Stimulated activated naive CD8-positive, alpha-beta T cell treated with anti-CD3 and anti-CD28 coated beads, Interleukin-15, Interleukin-2, amounts not matched to agents 100 ng/mL and 50 ng/mL, for 24 hours (primary cell): ENCODE results near the gene KDM2A.
A peak's percentile ranks its signal among the peaks of the same experiment; 100 is the strongest.
"Not testable (repeated sequence)": the region's sequence is repeated elsewhere in the genome, so short reads cannot be mapped to it uniquely, and the experiment has no call there.

ENCODE experiments used
- H3K27ac Mint-ChIP-seq: one replicate; pipeline ENCODE4 v1.8.0; 2021; ENCODE audit warnings: mild to moderate bottlenecking, mixed read lengths
- H3K27me3 Mint-ChIP-seq: one replicate; pipeline ENCODE4 v1.8.0; 2021; ENCODE audit warnings: mixed read lengths
- H3K36me3 Mint-ChIP-seq: one replicate; pipeline ENCODE4 v1.8.0; 2021; ENCODE audit warnings: low read depth, mixed read lengths
- H3K4me1 Mint-ChIP-seq: one replicate; pipeline ENCODE4 v1.8.0; 2021; ENCODE audit warnings: low read depth, mixed read lengths
- H3K4me3 Mint-ChIP-seq: one replicate; pipeline ENCODE4 v1.8.0; 2021; ENCODE audit warnings: mild to moderate bottlenecking, mixed read lengths
- H3K9me3 Mint-ChIP-seq: one replicate; pipeline ENCODE4 v1.8.0; 2021; ENCODE audit warnings: mixed read lengths

The KDM2A gene

DNA sequence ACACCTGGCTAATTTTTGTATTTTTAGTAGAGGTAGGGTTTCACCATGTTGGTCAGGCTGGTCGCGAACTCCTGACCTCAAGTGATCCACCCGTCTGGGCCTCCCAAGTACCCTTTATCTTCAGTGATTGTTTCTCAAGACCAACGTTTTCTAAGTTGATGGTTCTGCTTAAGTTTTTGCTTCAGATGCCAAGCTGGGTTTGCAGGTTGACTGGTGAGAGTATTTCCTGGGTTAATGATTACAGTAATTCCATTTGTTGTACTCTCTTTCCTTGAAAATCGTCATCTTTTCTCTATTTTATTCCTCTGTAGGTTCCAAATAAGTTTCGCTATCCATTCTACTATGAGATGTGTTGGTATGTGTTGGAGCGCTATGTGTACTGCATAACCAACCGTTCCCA is 108.7 kb downstream of the KDM2A start:
- Mint-ChIP-seq H3K4me1 (peaks cover 7% of the 10 kb centered on the region), H3K27me3 (no peaks in the 10 kb centered on the region), H3K9me3 (no peaks in the 10 kb centered on the region), H3K4me3 (no peak overlapping the region), H3K27ac (no peak overlapping the region), H3K36me3 (peaks cover 44% of the 10 kb centered on the region)

DNA sequence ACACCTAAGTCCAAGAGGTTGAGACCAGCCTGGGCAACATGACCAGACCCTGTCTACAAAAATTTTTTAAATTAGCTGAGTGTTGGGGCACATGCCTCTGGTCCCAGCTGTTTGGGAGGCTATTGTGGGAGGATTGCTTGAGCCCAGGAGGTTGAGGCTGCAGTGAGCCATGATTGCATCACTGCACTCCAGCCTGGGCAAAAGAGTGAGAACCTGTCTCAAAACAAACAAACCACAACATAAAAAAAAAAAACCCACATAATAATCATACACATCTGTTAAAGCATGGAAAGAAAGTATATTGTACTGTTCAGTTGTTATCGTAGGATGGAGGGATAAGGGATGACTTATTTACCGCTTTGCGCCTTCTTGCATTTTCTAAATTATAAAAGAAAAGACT is 111.3 kb downstream of the KDM2A start:
- peaks cover 39% of the 10 kb centered on the region for H3K36me3 Mint-ChIP-seq
- no peak overlapping the region for H3K4me3 Mint-ChIP-seq
- H3K9me3 Mint-ChIP-seq, result no peaks in the 10 kb centered on the region
- H3K4me1 Mint-ChIP-seq, result peaks cover 19% of the 10 kb centered on the region
- H3K27me3 Mint-ChIP-seq, result no peaks in the 10 kb centered on the region
- no peak overlapping the region for H3K27ac Mint-ChIP-seq

DNA sequence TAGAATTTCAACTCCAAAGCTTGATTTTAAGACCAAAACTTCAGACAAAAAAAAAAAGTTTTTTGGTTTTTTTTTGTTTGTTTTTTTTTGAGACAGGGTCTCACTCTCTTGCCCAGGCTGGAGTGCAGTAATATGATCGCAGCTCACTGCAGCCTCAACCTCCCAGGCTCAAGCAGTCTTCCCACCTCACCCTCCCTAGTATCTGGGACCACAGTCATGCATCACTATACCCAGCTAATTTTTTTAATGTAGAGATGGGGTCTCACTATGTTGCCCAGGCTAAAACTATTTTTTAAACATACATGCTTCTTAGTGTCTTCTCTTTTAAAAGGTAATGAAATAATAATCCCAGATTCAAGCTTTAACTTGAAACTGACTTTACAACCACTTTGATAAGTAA is 111.8 kb downstream of the KDM2A start:
- H3K36me3 Mint-ChIP-seq, result peaks cover 39% of the 10 kb centered on the region
- H3K4me1 Mint-ChIP-seq, result peaks cover 19% of the 10 kb centered on the region
- H3K9me3 Mint-ChIP-seq, result no peaks in the 10 kb centered on the region
- no peak overlapping the region for H3K27ac Mint-ChIP-seq
- no peaks in the 10 kb centered on the region for H3K27me3 Mint-ChIP-seq
- no peak overlapping the region for H3K4me3 Mint-ChIP-seq

DNA sequence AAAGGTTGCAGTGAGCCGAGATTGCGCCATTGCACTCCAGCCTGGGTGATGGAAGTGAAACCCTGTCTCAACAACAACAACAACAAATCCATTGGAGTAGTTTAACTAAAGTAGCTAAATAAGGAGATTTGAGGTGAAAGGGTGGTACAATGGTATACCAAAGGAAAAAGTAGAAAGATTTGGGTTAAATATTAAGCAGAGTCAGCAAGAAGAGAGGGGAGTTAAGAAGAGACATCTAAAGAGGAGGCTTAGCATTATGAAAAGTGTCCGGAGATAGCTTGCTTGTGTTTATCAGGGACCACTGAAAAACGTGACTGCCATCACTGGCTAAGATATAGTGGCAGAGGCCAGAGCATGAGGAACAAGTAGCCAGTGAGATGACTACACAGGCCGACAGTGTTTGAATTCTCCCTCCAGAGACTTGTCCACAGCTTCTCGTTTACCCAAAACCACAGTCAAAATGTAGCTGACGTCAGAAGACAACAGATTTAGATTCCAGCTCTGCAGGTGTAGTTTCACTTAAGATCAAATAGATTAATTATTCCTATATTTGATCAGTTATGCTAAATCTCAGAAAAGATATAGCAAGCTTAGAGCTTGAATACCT is 114.6 kb downstream of the KDM2A start:
- no peak overlapping the region for H3K27ac Mint-ChIP-seq
- H3K36me3 Mint-ChIP-seq, result peaks cover 22% of the 10 kb centered on the region
- no peaks in the 10 kb centered on the region for H3K27me3 Mint-ChIP-seq
- H3K4me3 Mint-ChIP-seq, result no peak overlapping the region
- H3K4me1 Mint-ChIP-seq, result peaks cover 24% of the 10 kb centered on the region
- no peaks in the 10 kb centered on the region for H3K9me3 Mint-ChIP-seq

DNA sequence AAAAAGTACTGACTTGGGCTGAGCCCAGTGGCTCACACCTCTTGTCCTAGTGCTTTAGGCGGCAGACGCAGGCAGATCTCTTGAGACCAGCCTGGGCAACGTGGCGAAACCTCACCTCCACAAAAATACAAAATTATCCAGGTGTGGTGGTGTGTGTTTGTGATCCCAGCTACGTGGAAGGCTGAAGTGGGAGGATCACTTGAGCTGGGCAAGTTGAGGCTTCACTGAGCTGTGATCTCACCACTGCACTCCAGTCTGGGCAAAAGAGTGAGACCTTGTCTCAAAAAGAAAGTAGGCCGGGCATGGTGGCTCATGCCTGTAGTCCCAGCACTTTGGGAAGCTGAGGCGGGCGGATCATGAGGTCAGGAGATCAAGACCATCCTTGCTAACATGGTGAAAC is 115.5 kb downstream of the KDM2A start:
- H3K9me3 Mint-ChIP-seq, H3K27me3 Mint-ChIP-seq, H3K4me3 Mint-ChIP-seq: not testable (repeated sequence)
- Mint-ChIP-seq H3K36me3 (peaks cover 16% of the 10 kb centered on the region), H3K27ac (peak overlapping the region; percentile 27), H3K4me1 (peaks cover 33% of the 10 kb centered on the region)

DNA sequence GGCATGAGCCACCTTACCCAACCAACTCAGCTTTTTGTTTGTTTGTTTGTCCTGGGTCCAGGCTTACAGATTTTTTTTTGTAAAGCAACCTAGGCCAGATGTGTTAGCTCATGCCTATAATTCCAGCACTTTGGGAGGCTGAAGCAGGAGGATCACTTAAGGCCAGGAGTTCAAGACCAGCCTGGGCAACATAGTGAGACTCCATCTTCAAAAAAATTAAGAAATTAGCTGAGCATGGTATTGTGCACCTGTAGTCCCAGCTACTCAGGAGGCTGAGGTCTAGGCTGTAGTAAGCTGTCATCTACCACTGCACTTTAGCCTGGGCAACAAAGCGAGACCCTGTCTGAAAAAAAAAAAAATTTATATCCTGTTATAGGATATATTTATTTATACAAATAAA is 118.5 kb downstream of the KDM2A start:
- Mint-ChIP-seq H3K4me1 (peaks cover 42% of the 10 kb centered on the region), H3K36me3 (peaks cover 27% of the 10 kb centered on the region), H3K27me3 (no peaks in the 10 kb centered on the region), H3K9me3 (no peaks in the 10 kb centered on the region), H3K4me3 (no peak overlapping the region), H3K27ac (no peak overlapping the region)

DNA sequence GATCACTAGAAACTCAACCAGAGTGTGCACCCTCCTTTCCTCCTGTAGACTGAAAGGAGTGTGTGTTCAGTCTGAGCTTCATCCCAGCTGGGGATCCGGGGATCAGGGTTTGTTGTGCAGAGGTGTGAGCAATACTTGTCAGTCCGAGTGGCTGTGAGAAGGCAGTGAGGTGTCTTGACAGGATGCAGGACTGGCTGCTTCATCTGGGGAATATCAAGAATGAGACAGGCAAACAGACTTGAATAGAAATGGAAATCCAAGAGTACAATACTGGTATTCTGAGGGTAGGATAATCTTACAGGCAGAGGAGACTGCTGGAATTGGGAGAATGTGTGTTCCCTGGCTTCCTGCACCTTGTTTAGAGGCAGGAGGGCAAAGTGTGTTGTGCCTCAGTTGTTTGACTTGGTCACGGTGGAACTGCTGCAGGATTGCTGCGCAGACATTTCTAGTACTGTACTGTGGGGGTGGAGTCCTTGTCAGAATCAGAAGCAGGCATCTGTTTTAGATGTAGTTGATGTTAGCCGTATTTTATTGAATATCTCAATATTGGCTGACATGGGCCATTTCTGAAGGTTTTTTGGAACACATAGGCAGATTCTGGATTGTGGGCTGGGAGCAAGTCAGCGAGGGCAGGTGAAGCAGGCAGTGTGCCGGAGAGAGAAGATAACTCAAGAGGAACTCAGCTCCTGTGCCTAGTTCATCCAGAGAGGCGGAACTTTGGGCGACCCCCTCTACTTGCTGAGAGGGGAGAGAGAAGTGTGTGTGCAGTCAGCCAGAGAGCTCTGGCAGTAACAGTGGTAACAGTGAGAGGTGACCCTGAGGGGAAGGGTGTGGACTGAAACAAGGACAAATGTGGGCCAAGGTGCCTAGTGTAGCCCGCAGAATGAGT is 120.1 kb downstream of the KDM2A start:
- H3K36me3 Mint-ChIP-seq, result peaks cover 42% of the 10 kb centered on the region
- peak overlapping the region; percentile 99 for H3K4me3 Mint-ChIP-seq
- peaks cover 50% of the 10 kb centered on the region for H3K4me1 Mint-ChIP-seq
- H3K27me3 Mint-ChIP-seq, result no peaks in the 10 kb centered on the region
- no peaks in the 10 kb centered on the region for H3K9me3 Mint-ChIP-seq
- peak overlapping the region; percentile 50 for H3K27ac Mint-ChIP-seq

DNA sequence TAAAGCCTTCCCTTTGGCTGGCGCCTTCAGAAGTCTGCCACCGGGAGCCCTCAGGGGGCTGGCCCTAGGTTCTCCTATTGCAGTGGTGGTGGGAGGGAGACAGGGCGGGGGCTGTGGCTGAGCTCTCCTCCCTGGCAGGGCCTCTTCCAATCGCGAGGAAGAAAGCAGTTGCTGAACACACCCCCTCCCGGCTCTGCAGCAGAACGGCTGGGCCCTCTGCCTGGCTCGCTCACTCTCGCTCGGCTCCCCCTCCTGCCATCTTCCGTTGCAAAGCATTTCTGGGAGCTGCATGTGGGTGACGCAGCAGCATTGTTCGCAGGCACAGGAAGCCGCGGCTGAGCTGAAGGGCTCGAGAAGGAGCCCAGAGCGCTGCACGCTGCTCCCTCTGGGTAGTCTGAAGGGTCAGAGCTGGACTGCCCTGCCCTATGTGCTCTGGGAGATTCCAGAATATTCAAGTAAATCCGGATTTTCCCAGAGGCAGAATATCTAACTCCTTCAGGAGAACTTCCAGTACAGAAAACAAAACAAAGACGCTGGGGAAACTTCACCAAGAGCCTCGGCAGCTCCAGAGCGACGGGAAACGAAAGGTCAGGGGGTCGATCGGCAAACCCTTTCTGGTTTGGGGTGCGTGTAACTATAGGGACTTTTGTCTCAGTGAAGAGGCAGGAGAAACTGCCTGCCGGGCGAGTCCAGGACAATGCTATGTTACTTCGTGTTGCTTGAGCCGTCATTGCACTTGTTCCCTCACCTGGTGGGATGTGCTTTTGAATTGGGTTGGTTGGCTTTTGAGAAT is 120.9 kb downstream of the KDM2A start:
- Mint-ChIP-seq H3K36me3 (peaks cover 45% of the 10 kb centered on the region), H3K27ac (peak overlapping the region; percentile 100), H3K4me3 (peak overlapping the region; percentile 99), H3K27me3 (no peaks in the 10 kb centered on the region), H3K9me3 (no peaks in the 10 kb centered on the region), H3K4me1 (peaks cover 50% of the 10 kb centered on the region)

DNA sequence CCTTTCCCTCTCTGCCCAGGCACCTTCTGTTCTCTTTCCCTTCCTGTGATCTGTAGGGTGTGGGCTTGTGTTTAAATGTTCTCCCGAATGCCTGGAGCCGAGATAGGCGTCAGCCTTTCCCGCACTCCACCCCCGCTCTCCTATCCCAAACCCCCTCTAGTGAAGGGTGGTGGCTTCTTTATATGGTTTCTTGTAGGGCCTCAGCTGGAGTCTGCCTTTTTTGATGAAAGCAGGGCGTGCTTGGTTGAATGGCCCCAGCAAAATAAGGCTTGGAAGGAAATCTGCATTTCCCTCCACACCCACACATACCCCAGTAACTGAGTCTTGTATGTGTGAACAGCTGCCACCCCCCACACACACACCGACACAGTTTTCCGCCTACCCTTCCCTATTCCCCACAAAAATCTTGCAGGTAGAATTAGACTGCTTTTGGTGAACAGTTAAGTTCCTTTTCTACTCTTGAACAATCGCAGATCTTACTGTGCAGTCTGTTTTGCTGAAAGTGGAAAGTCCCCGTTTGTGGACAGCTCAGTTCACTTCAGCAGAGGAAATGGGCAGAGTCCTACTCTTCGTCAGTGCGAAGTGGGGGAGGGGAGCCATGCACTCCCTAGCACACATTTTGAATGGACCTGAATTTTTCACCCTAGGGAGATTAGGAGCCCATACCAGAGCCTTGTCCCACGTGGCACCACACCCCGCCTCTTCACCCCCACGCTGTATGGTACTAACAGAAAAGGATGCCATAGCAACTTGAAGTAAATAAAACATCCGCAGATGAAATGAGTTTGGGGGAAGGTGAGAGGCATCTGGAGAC is 121.7 kb downstream of the KDM2A start:
- Mint-ChIP-seq H3K36me3 (peaks cover 53% of the 10 kb centered on the region), H3K9me3 (no peaks in the 10 kb centered on the region), H3K27ac (peak overlapping the region; percentile 100), H3K27me3 (no peaks in the 10 kb centered on the region), H3K4me3 (peak overlapping the region; percentile 99), H3K4me1 (peaks cover 53% of the 10 kb centered on the region)

DNA sequence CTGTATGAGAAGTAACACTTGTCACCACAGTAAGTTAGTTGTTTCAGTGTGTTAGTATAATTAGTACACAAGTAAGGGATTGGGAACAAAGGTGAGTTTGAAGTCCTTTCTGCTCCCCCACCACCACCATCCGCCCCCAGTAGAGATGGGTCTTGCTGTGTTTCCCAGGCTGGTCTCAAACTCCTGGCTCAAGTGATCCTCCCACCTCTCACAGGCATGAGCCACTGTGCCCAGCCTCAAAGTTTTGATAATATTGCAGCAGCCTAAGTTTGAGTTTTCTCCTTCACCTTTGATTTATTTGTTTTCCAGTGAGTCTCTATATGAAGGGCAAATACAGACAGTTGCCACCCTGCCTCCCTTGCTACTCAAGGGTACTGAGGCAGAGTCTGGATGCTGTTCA is 123.5 kb downstream of the KDM2A start:
- Mint-ChIP-seq H3K36me3 (peaks cover 63% of the 10 kb centered on the region), H3K4me3 (peak overlapping the region; percentile 99), H3K27ac (peak overlapping the region; percentile 61), H3K9me3 (no peaks in the 10 kb centered on the region), H3K27me3 (no peaks in the 10 kb centered on the region), H3K4me1 (peaks cover 53% of the 10 kb centered on the region)

DNA sequence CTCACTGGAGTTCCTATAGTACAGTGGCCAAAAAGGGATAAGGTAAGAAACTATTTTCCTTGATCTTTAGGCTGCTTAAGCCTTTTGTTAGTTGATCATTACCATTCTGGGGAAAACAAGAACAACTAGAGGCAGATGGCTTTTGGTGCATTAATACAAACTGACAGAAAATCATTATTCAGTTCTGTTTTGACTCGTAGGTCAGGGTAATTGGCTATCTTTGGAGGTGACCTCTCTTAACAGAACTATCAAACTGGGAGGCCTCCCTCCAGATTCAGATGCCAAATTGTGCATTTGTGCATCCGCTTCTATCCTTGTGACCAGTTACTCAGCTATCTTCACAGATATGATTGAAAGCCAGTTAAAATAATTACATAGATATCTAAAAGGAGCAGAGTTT is 124.0 kb downstream of the KDM2A start:
- peaks cover 53% of the 10 kb centered on the region for H3K4me1 Mint-ChIP-seq
- peaks cover 68% of the 10 kb centered on the region for H3K36me3 Mint-ChIP-seq
- H3K27me3 Mint-ChIP-seq, result no peaks in the 10 kb centered on the region
- H3K27ac Mint-ChIP-seq, result peak overlapping the region; percentile 61
- H3K9me3 Mint-ChIP-seq, result no peaks in the 10 kb centered on the region
- peak overlapping the region; percentile 99 for H3K4me3 Mint-ChIP-seq

DNA sequence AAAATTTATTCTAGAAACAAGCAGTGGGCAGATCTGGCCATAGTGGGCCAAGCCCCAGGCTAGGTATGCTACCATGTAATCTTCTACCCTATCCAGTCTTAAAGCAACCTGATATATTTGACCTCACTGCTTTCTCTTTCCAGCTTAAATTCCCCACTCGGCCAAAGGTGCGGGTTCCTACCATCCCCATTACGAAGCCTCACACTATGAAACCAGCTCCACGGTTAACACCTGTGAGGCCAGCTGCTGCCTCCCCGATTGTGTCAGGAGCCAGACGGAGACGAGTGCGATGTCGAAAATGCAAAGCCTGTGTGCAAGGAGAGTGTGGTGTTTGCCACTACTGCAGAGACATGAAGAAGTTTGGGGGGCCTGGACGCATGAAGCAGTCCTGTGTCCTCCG is 126.0 kb downstream of the KDM2A start:
- H3K36me3 Mint-ChIP-seq, result peaks cover 87% of the 10 kb centered on the region
- no peak overlapping the region for H3K4me3 Mint-ChIP-seq
- peak overlapping the region; percentile 79 for H3K27ac Mint-ChIP-seq
- peaks cover 45% of the 10 kb centered on the region for H3K4me1 Mint-ChIP-seq
- no peaks in the 10 kb centered on the region for H3K27me3 Mint-ChIP-seq
- no peaks in the 10 kb centered on the region for H3K9me3 Mint-ChIP-seq

DNA sequence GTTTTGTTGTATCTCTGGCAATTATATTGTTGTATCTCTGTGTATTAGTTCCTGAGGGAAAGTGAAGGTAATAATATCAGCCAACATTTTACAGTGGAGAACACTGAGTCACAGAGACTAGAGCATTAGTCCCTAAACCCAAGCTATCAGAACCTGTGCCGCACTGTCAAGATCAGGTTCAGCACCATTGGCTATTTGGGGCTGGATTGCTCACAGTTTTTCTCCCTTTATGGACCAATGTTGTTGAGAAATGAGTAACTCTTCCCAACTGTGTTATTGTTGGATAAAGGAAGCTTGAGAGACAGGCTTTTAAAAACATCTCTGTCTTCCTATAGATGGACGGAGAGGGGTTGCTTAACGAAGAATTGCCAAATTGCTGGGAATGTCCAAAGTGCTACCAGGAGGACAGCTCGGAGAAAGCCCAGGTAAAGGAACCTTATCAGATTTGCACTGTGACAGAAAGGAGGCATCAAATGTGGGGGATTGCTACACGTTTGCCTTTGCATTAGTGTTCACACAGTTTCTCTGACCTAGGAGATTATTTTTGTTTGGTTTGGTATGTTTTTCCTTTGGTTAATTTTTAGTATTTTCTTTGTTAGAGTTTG is 129.0 kb downstream of the KDM2A start:
- H3K4me3 Mint-ChIP-seq, result no peak overlapping the region
- peaks cover 91% of the 10 kb centered on the region for H3K36me3 Mint-ChIP-seq
- peaks cover 49% of the 10 kb centered on the region for H3K4me1 Mint-ChIP-seq
- no peaks in the 10 kb centered on the region for H3K9me3 Mint-ChIP-seq
- H3K27ac Mint-ChIP-seq, result peak overlapping the region; percentile 11
- no peaks in the 10 kb centered on the region for H3K27me3 Mint-ChIP-seq

DNA sequence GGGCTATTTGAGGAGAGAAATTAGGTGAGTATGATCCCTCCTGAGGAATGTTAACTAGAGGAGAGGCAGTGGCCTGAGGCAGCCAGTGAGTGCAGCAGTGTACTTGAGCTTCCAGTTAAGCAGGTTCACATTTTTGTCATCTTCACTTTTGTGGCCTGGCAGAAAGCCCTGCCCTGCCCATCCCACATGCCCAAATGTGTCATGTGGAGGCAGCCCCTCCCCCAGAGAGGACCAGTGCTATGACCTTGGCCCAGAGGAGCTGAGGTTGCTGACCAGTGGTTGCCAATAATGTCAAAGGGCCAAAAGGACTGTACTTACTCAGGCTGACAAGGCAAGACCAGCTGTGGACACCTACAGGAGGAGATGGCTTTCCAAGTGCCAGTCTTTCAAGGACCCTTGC is 129.6 kb downstream of the KDM2A start:
- peak overlapping the region; percentile 34 for H3K27ac Mint-ChIP-seq
- no peak overlapping the region for H3K4me3 Mint-ChIP-seq
- H3K4me1 Mint-ChIP-seq, result peaks cover 49% of the 10 kb centered on the region
- H3K27me3 Mint-ChIP-seq, result no peaks in the 10 kb centered on the region
- peaks cover 91% of the 10 kb centered on the region for H3K36me3 Mint-ChIP-seq
- H3K9me3 Mint-ChIP-seq, result no peaks in the 10 kb centered on the region
